Stimulated activated naive CD4-positive, alpha-beta T cell treated with Interleukin-2 at 50 U/mL for 16 hours (primary cell): ENCODE results near the gene RPL7A.
"Not testable (repeated sequence)": the region's sequence is repeated elsewhere in the genome, so short reads cannot be mapped to it uniquely, and the experiment has no call there.

ENCODE experiments used
- DNase-seq: peaks from one replicate; lab custom pipeline; 2025; lab: John Stamatoyannopoulos, UW

Gene RPL7A

DNA sequence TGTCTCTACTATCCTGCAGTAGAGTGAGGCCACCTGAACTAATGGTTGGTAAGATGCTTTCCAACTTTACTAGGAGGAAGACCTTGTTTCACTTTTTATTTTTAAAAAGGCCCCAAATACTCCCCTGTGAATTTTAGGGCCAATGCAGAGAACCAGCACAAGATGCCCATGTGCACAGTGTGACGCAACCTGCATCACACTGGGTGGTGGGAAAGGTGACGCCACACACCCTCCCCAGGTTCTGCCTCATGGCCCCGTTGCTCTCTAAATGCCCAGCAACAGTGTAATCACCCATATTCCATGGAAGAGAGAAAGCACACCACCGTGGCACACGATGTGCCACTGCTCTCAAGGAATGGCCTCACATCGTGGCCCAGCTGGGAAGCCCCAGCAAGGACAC, 21.4 kb downstream of the RPL7A start:
- no peak for DNase-seq

DNA sequence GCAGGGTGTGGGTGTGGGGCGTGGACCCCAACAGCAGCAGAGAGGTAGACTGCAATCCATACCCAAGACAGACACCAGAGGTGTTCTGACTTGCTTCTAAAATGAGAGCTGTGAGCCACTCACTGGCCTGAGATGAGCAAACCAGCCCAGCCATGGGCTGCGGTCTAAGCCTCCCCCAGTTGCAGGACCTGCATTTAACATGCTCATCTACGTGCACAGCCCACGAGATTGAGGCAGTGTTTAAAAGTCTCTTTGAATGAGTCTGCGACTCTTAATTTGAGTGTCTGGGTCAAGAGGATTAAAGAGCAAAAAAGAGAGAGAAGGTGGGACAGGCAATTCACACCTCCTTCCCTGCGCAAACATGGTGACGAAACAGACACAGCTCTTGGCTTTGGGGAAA, 21.9 kb downstream of the RPL7A start:
- DNase-seq: peak; percentile 46

DNA sequence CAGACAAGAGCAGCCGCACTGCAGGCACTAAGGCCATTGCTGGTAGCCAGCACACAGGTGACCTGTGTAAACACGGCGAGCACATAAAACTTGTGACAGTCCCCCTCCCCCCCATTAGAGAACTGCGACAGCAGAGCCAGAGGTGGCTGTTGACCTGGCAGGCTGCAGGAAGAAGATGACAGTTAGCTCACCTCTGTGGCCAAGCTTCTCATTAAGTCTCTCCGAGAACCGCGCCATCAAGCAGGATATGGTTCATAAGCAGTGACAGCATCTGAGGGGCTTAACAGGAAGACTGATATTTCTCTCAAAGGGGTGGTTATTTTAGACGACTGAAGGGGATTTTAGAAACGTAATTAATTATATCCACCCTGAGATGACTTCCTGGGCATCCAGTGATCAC, 22.7 kb downstream of the RPL7A start:
- peak; percentile 29 for DNase-seq

DNA sequence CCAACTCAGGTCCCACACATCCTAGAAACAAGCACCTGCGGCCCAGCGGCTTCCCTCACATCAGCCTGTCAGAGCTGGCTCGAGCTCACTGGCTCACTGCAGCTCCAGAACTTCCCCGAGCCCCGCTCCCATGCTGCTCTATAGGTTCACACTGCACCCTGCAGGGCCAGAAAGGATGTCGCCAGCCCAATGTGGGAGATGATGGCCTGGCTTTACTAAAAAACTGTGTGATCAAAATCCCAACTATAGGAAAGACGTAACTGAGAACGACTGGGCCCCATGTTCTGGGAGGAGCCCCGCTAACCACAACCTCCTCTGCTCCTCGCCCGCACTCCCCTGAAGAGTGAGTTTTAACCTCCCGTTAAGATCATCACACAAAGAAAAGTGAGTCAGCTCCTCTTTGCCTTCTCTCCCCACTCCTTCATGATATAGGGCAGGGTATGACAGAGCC, 23.3 kb downstream of the RPL7A start:
- DNase-seq: peak; percentile 83

DNA sequence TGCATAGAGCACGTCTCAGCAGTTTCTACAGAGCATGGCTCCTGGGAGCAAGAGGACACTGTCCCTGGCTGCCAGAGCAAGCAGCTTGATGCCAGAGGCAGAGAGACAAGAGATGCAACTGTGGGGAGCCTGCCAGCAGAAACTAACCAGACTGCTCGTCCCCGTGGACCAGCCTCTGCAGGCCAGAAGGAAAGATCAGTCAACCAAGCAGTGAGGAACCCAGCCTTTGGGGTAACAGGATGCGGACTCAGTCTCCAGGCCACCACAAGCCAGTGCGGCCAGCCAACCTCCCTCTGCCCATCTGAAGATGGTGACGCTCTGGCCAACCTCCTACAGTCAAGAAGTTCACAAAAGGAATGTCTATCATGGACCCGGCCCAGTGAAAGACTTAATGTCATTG, 24.1 kb downstream of the RPL7A start:
- no peak for DNase-seq

DNA sequence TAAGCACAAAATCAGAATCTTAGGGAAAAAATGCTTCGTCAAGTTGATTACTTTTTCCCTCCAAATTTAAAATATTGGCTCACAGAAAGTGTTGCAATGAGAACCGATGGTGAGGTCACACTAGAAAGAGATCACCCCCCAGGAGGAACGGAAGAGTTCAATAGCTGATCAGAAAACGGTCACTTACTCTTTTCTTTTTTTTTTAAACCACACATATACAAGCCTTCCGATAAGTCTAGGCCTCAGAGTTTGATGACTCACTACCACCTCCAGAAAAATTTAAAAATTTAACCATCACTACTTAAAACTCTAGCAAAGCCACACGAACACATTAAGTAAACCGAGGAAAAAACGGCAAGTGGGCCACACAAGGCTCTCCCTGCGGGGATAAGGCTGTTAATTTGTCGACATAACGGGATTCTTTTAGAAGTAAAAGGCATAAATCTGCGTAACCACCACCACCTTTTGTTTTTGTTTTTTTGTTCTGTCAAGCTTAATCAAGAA, 26.6 kb downstream of the RPL7A start:
- DNase-seq: no peak

DNA sequence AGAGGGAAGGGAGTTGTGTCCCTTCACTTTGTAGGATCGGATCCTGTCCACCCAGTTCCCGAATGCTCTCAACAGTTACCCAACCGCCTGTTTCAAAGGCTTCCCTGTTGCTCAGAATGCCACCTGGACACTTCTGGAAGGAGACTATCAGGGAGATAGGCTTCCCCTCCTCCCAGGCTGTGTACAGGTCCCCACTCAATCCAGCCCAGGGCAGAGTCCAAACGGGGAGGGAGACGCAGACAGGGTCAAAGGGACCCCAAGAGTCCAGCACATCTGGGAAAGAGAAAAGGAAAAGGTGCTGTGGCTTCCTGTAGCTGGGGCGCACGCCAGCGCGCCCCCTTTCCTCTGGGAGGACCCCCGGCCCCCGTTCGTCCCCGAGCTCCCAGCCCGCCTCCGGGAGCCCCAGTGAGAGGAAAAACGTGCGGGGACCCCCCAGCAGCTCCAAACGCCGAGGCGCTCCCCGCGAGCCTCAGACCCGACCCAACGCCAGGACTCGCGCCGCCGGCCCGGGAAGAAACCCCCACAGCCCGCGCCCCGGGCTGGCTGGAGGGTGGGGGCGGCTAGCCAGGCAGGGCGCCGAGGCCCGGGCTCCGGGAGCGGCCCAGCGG, 27.2 kb downstream of the RPL7A start:
- no peak for DNase-seq

DNA sequence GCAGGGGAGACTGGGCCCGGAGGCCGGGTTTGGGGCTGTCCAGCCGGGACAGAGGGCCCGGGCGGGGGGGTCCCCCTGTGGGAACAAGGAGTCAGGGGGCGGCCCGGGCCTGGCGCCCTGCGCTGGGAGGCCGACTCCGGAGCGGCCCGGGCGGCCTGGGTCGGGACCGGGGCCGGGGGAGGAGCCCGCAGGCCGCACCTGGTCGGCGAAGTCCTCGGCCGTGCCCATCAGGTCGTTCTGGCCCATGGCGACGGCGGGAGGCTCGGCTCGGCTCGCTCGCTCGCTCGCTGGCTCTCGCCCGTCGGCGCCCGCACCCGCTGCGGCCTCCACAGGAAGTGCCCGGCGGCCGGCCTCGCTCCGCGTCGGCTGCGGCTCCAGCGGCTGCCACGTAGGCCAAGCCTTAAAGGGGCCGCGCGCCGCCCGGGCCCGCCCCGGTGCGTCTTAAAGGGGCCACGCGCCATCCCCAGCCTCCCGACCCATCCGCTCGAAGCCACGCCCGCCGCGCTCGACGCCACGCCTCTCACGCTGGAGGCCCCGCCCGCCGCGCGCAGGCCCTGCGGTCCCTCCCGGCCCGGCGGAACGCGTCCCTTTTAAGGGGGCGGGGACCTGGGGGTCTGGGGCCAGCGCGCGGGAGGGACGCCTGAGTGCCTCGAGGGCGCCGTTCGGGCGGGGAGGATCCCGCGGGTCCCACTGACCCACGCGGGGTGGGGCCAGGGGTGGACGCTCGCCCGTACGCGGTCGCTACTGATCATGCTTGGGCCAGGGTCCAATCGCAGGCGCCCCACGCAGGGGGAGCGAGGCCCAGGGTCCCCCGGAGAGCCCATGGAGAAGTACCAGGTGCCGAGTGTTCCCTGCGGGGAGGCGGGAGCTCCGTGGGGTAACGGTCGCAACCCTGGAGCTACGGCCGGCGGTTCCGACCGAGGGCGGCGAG, 28.0 kb downstream of the RPL7A start, which contains the start of the genes STKLD1 and SURF4:
STKLD1 (plus strand) TSS at position 643 of the 931 bp plus-strand sequence; CDS start at position 751, 108 bp downstream.
SURF4 (minus strand) TSS at position 337 of the 931 bp plus-strand sequence; CDS start at position 246, 91 bp downstream.
- DNase-seq: peak; percentile 92

DNA sequence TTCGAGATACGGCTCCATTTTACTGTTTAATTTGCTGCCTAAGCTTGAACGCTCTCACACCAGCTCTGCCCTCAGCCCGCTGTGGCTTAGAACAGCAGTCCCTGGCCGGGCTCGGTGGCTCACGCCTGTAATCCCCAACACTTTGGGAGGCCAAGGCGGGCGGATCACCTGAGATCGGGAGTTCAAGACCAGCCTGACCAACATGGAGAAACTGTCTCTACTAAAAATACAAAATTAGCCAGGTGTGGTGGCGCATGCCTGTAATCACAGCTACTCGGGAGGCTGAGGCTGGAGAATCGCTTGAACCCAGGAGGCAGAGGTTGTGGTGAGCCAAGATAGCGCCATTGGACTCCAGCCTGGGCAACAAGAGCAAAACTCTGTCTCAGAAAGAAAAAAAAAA, 29.3 kb downstream of the RPL7A start:
- DNase-seq: not testable (repeated sequence)

DNA sequence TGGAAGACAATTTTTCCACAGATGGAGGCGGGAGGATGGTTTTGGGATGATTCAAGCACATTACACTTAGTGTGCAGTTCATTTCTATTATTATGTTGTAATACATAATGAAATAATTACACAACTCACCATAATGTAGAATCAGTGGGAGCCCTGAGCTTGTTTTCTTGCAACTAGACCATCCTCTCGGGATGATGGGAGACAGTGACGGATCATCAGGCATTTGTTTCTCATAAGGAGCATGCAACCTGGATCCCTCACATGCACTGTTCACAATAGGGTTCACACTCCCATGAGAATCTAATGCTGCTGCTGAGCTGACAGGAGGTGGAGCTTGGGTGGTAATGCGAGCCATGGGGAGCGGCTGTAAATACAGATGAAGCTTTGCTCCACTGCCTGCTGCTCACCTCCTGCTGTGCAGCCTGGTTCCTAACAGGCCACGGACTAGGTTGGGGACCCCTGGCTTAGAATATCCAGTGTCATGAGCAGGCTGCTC, 29.8 kb downstream of the RPL7A start:
- DNase-seq: no peak

DNA sequence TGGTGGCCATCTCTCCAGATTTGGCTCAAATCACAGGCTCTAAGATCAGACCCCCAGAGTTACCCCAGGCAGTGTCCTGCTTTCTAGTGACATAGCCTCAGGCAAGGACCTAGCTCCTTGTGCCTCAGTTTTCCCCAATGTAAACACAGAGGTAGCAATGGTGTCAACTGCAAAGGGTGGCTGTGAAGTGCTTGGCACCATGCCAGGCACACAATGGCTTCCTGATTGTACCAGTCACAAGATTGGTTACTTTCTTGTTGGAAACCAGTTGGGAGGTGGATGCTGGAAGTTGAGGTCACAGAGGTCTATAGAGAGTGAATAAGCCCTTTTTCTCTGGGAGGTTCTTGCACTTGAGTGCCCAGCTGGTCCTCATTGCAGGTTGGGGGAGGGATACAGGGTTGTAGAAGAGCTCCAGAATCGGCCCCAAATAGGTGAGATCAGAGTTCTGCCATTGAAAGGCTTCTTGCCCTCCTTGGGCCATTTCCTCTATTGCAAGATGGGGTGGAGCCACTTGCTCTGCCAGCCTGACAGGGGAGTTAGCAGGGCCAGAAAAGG, 30.5 kb downstream of the RPL7A start:
- DNase-seq: no peak

DNA sequence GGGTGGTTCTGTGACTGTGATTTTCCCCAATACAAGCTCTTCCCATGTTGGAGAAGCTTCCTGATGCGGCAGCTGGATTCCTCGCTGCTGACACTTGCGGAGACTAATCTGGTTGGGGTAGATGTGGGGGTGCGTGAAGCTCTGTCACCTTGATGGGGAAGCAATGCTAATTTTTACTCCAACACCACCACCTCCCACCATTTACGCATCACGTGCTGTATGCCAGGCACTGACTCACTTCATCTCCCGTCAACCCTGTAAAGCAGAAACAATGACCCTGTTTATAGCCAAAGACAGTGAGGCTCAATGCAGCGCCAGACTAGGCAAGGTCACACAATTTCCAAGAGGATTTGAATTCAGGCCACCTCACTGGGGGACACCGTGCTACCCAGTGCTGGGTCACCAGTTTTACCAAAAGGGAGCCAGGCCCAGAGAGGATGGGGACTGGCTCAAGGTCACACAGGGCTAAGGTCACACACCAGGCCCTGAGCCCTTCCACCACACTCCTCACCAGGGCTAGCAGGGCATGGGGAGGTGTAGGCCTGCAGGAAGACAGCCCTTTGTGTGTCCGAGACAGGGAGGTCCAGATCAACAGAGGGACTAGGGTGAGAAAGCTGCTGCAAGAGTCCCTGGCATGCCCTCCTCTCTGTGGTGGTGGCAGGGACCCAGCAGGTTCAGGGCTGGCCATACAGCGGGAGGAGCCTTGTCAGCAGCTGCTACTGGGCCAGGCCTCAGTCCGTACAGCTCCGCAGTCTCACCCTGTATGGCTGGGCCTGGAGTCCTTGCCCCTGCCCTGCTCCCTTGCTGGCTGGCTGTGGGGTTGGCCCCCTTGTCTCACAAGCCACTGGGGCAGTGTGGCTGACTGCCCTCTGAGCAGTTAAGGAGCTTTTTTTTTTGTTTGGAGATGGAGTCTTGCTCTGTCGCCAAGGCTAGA, 31.4 kb downstream of the RPL7A start:
- no peak for DNase-seq

DNA sequence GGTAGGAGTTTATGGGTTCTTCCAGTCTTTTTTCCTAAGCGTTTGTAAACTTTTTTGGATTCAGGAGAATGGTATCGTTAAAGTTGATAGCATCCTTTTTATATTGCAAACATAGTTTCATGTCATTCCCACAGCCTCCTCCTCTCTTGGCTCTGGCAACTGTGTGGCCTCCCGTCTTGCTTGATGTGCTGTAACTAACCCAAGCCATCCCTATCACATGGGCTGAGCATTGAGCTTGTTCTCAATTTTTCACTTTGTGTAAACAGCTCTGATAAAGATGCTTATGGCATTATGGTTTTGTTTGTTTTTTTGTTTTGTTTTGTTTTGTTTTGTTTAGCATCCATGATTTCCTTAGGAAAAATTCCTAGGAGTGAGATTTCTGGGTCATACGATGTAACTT, 32.7 kb downstream of the RPL7A start:
- no peak for DNase-seq

DNA sequence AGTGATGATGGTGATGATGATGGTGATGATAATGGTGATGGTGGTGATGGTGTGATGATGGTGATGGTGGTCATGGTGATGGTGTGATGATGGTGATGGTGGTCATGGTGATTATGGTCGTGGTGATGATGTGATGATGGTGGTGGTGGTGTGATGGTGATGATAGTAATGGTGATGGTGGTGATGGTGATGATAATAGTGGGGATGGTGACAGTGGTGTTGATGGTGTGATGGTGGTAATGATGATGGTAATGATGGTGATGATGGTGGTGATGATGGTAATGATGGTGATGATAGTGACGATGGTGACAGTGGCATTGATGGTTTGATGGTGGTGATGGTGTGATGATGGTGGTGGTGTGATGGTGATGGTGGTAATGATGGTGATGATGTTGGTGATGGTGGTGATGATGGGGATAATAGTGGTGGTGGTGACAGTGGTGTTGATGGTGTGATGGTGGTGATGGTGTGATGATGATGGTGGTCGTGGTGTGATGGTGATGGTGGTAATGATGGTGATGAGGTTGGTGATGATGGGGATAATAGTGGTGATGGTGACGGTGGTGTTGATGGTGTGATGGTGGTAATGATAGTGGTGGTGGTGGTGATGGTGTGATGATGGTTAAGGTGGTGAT, 34.6 kb downstream of the RPL7A start:
- no peak for DNase-seq

DNA sequence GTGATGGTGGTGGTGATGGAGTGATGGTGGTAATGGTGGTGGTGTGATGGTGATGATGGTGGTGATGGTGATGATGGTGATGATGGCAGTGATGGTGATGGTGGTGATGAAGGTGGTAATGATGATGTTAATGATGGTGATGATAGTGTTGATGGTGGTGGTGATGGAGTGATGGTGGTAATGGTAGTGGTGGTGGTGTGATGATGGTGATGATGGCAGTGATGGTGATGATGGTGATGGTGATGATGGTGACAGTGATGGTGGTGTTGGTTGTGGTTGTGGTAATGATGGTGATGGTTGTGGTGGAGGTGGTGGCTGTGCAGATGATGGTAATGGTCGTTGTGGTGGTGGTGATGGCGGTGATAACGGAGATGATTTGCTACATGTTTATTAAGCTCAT, 35.4 kb downstream of the RPL7A start:
- DNase-seq: no peak

DNA sequence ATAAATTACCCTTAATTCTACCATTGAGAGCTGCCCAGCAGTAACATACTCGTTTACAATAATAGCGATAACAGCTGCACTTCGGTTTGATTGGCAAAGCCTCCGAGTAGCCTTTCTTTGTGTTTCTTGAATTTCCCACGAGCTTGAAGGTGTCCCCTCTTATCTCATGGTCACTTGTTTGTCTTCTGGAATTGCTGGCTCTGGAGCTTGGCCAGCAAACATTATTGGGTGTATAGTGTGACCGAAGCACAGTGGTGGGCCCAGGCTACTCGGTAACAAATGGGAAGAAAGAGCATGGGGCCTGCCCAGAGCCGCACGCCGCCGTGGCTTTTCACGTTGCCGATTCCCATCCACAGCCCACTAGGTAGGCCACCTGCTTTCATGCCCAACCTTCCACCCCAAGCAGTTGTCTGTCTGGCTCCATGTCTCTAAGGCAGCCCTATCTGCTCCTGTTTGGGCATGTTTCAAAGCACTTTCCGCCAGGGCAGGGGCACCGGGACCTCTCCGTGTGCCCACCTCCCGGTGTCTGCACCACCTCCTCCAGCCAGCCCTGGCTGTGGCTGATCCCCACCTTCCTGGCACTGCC, 36.8 kb downstream of the RPL7A start:
- DNase-seq: no peak

DNA sequence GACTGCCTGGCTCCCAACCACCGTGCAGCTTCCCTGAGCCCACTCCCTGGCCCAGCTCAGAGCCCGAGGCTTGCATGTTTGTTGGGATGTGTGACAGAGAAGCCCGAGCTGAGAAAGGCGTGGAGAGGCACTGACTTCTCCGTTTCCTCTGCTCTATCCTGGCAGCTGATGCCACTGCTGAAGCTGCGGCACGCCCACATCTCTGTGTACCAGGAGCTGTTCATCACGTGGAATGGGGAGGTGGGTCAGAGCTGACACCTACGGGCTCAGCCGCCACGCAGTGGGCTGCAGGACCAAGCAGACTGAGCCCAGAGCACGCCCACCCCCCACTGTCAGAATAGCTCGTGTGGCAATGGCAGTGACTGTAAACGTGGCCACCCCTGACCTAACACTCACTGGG, 37.4 kb downstream of the RPL7A start:
- no peak for DNase-seq

DNA sequence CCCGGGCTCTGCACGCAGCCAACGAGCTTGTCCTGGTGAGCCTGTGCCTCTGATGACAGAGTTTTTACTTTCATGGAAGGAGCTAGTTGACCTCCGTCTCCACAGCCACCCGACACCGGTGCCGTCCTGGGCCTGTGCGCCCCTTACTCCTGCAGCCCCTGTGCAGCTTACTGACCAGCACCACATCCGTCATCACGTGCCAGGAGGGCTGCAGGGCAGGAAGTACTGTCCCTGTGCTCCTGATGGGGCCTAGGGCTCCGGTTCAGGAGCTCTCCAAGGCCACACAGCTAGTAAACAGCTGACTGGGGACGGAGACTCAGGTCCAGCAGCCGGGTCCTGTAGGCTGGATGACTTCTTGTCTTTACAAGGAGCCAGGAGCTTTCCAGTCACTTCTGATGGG, 38.3 kb downstream of the RPL7A start:
- DNase-seq: no peak

DNA sequence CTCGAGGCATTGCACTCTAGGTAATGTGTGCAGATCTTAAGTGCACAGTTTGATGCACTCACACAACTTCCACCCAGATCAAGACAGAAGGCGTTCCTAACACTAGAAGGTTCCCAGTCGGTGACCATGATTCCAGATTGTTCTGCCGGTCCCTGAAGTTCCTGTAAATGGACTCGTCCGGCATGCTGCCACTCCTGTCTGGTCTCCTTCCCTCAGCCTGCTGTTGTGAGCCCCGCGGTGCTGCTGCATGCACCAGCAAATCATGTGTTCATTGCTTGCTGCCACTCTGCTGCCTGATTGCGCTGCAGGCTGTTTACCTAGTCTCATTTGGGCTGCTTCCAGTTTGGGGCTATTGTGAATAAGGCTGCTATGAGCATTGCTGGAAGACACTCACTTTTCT, 39.7 kb downstream of the RPL7A start:
- DNase-seq: no peak

DNA sequence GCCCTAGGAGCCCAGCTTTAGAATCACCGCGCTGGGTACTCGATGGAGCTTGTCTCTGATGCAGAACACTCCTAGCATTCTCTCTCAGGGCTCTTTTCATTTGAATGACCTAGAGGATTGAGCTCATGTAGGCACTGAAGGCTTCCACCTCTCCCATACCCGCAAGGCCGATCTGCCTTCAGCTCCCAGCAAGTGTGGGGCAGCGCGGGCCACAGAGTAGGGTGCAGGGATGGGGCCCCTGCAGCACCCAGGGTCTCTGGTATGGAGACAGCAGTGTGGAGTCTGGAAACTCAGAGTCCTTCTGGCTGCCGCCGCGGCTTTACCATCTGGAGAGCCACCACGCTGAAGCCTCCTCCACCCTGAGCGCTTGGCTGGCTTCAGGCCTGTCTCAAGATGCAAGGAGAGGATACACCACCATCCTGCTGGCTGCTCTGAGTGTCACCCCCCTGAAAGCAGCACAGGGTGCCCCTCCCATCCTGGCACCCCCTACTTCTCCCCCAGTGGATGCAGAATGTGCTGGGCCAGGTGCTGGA, 41.1 kb downstream of the RPL7A start:
- no peak for DNase-seq
